GM06990 (cell line): ENCODE results near the gene ABCB10.

ENCODE experiments used
- DNase-seq: peaks from one replicate; pipeline ENCODE4 v3.0.0-alpha.2; 2011; ENCODE audit not compliant: insufficient read length; ENCODE audit errors: extremely low read depth
- H3K27me3 ChIP-seq: replicated peaks from 2 replicates; pipeline ENCODE4 v1.6.0; 2011; ENCODE audit warnings: low read length; ENCODE audit not compliant: control insufficient read depth, insufficient read depth
- H3K36me3 ChIP-seq: 2 replicates; pipeline ENCODE4 v1.5.1; 2011; ENCODE audit warnings: low read length; ENCODE audit not compliant: control insufficient read depth, insufficient read depth
- H3K4me3 ChIP-seq: replicated peaks from 2 replicates; pipeline ENCODE4 v1.5.1; 2011; ENCODE audit warnings: low read depth, mild to moderate bottlenecking, control low read depth, low read length
- CTCF ChIP-seq: IDR thresholded peaks from 2 replicates; pipeline ENCODE4 v1.5.1; 2011; ENCODE audit warnings: low read length, control low read depth, mild to moderate bottlenecking, inconsistent platforms; ENCODE audit not compliant: insufficient read depth, poor library complexity, severe bottlenecking

Gene ABCB10

GRCh38 chr1:229537894-229538293 lies 20.6 kb downstream of the ABCB10 start:
- Histone ChIP-seq H3K27me3 (no peaks in the 10 kb centered on the region), H3K36me3 (peaks cover 4% of the 10 kb centered on the region), H3K4me3 (no peak overlapping the region)
- TF ChIP-seq CTCF: no peak
- DNase-seq: no peak

- no peaks in the 10 kb centered on the region for H3K27me3 ChIP-seq
- H3K36me3 ChIP-seq: peaks cover 4% of the 10 kb centered on the region
- no peak for TF ChIP-seq CTCF
- H3K4me3 ChIP-seq: no peak overlapping the region
- no peak for DNase-seq
Measured at GRCh38 chr1:229536982-229537381, 21.5 kb downstream of the ABCB10 start.

- DNase-seq: no peak
- H3K4me3 ChIP-seq: no peak overlapping the region
Measured at GRCh38 chr1:229535230-229535629, 23.3 kb downstream of the ABCB10 start.

GRCh38 chr1:229531326-229531725 lies 27.2 kb downstream of the ABCB10 start:
- no peak for TF ChIP-seq CTCF
- H3K36me3 ChIP-seq: peaks cover 10% of the 10 kb centered on the region
- no peak for DNase-seq

More at GRCh38 chr1:229535230-229535629, 23.3 kb downstream of the ABCB10 start:
- Histone ChIP-seq H3K27me3 (no peaks in the 10 kb centered on the region), H3K36me3 (peaks cover 4% of the 10 kb centered on the region)
- TF ChIP-seq CTCF: no peak

GRCh38 chr1:229529639-229530038 lies 28.9 kb downstream of the ABCB10 start:
- Histone ChIP-seq H3K27me3 (no peaks in the 10 kb centered on the region), H3K36me3 (peaks cover 11% of the 10 kb centered on the region), H3K4me3 (no peak overlapping the region)
- DNase-seq: no peak
- TF ChIP-seq CTCF: no peak

More at GRCh38 chr1:229531326-229531725, 27.2 kb downstream of the ABCB10 start:
- Histone ChIP-seq H3K27me3 (no peaks in the 10 kb centered on the region), H3K4me3 (no peak overlapping the region)

GRCh38 chr1:229526695-229527094 lies 31.8 kb downstream of the ABCB10 start:
- DNase-seq: no peak
- TF ChIP-seq CTCF: no peak
- H3K4me3 ChIP-seq: no peak overlapping the region
- H3K36me3 ChIP-seq: peaks cover 13% of the 10 kb centered on the region
- H3K27me3 ChIP-seq: no peaks in the 10 kb centered on the region
